Activated CD4-positive, alpha-beta T cell treated with anti-CD3 and anti-CD28 coated beads, Interleukin-2, amount 50 U/mL, for 48 hours (primary cell): ENCODE measurements around the gene KRTAP4-8.
"Not testable (repeated sequence)": the region's sequence is repeated elsewhere in the genome, so short reads cannot be mapped to it uniquely, and the experiment has no call there.

Source experiments
- DNase-seq, 2 experiments: peaks; one replicate each; pipeline ENCODE4 v3.0.0-alpha.2; 2020

KRTAP4-8 gene

GRCh38 chr17:41063449-41063848, 34.5 kb downstream of the KRTAP4-8 start:
- DNase-seq, result no peak

- DNase-seq, result no peak
These were observed 36.0 kb downstream of the KRTAP4-8 start for GRCh38 chr17:41061964-41062363.

- DNase-seq, result no peak
These were observed 37.8 kb downstream of the KRTAP4-8 start, which contains the start of gene KRTAP2-3 for GRCh38 chr17:41060052-41060604. KRTAP2-3 (minus strand) TSS chr17:41060114; CDS start chr17:41060050, 64 bp downstream.

- not testable (repeated sequence) for DNase-seq
These were observed 38.5 kb downstream of the KRTAP4-8 start for GRCh38 chr17:41059276-41060051.

- DNase-seq, result no peak
These were observed 39.2 kb downstream of the KRTAP4-8 start for GRCh38 chr17:41058741-41059140.

- no peak for DNase-seq
These were observed 40.4 kb downstream of the KRTAP4-8 start for GRCh38 chr17:41057547-41057946.

- not testable (repeated sequence) for DNase-seq
These were observed 42.8 kb downstream of the KRTAP4-8 start, which contains the start of gene KRTAP2-2 for GRCh38 chr17:41055130-41055529. KRTAP2-2 (minus strand) TSS chr17:41055230; CDS start chr17:41055211, 19 bp downstream.

GRCh38 chr17:41054556-41054955, 43.4 kb downstream of the KRTAP4-8 start:
- DNase-seq, result not testable (repeated sequence)

- no peak for DNase-seq
These were observed 43.9 kb downstream of the KRTAP4-8 start for GRCh38 chr17:41054025-41054424.

GRCh38 chr17:41052566-41052965, 45.4 kb downstream of the KRTAP4-8 start:
- DNase-seq, result no peak

- no peak for DNase-seq
These were observed 48.8 kb downstream of the KRTAP4-8 start for GRCh38 chr17:41049110-41049509.

GRCh38 chr17:41048441-41048840, 49.5 kb downstream of the KRTAP4-8 start:
- no peak for DNase-seq
